ENCODE results near the gene DPPA3. TPM values are rescaled to one million over a fixed set of nuclear protein-coding genes. Genes with fewer than 3 reads are reported as not detected.

DPPA3 gene
- total RNA-seq, 1 experiment from 2014 or later: not detected

DNA sequence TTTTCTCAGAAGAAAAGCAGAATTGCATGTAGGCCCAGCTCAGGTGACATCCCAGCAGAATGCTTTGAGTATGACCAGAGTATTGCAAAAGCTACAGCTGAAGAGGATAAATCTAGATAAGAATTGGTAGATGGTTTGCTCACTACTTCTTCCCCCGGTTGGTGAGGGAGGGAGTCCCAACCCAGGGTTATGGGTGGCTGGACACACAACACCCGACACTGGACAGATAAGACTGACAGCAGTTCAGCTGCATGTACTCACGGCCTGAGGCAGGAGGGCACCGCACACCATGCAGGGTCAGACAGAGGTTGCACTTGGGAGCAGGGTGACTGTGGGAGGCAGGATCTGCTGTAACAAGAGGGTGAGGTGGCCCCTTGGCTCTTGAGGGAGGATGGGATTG is 37.6 kb downstream of the DPPA3 start:
- no peak overlapping the region for H3K4me3 ChIP-seq (ENCODE audit: low read depth in 2 of 2, low read length in 2 of 2)
- ATAC-seq: no peak
- no peaks in the 10 kb centered on the region for H3K27me3 ChIP-seq (ENCODE audit: control insufficient read depth, insufficient read depth, low read length)
- in situ Hi-C loops (cut with HindIII; ENCODE audit: low pct_unique_long_range_greater_than_20kb, low sequenced_read_pairs): no loop called here
- no TSS peak for BruUV-seq (replicated peaks)
- TF ChIP-seq REST (IDR thresholded peaks at IDR 0.05; ENCODE audit: insufficient read depth in 1 of 2, low read depth in 2 of 2, low read length in 1 of 2): no peak
- TF ChIP-seq, protein P1, sequence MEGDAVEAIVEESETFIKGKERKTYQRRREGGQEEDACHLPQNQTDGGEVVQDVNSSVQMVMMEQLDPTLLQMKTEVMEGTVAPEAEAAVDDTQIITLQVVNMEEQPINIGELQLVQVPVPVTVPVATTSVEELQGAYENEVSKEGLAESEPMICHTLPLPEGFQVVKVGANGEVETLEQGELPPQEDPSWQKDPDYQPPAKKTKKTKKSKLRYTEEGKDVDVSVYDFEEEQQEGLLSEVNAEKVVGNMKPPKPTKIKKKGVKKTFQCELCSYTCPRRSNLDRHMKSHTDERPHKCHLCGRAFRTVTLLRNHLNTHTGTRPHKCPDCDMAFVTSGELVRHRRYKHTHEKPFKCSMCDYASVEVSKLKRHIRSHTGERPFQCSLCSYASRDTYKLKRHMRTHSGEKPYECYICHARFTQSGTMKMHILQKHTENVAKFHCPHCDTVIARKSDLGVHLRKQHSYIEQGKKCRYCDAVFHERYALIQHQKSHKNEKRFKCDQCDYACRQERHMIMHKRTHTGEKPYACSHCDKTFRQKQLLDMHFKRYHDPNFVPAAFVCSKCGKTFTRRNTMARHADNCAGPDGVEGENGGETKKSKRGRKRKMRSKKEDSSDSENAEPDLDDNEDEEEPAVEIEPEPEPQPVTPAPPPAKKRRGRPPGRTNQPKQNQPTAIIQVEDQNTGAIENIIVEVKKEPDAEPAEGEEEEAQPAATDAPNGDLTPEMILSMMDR (IDR thresholded peaks at IDR 0.05): no peak
- DNase-seq (ENCODE audit: low read depth, low spot score): no peak
- intact Hi-C loops (cut with micrococcal nuclease; ENCODE audit: unreplicated experiment): no loop called here
- ChIA-PET POLR2A (no interaction called here), CTCF (no interaction called here)
- H3K27ac ChIP-seq (ENCODE audit: low read length): no peak overlapping the region
- no peaks in the 10 kb centered on the region for H3K9me3 ChIP-seq (ENCODE audit: control insufficient read depth, insufficient read depth, low read depth, low read length)
- H3K36me3 ChIP-seq (ENCODE audit: control insufficient read depth, insufficient read depth, low read length): no peaks in the 10 kb centered on the region
- no peaks in the 10 kb centered on the region for H3K4me1 ChIP-seq (ENCODE audit: control insufficient read depth, insufficient read depth, low read length)

DNA sequence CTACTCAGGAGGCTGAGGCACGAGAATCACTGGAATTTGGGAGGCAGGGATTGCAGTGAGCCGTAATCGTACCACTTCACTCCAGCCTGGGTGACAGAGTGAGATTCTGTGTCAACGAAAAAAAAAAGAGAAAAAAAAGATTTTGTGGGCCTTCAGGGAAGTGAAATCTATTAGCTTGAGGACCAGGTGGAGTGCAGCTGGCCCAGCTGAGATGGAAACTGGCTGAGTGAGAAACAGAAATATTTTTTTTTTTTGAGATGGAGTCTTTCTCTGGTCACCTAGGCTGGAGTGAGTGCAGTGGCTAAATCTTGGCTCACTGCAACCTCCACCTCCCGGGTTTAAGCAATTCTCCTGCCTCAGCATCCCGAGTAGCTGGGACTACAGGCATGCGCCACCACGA is 38.2 kb downstream of the DPPA3 start:
- no peak for ATAC-seq
- in situ Hi-C loops (cut with HindIII; ENCODE audit: low pct_unique_long_range_greater_than_20kb, low sequenced_read_pairs): no loop called here
- no peak for DNase-seq (ENCODE audit: low read depth, low spot score)
- H3K27ac ChIP-seq (ENCODE audit: low read length): no peak overlapping the region
- no peaks in the 10 kb centered on the region for H3K27me3 ChIP-seq (ENCODE audit: control insufficient read depth, insufficient read depth, low read length)
- no peak overlapping the region for H3K4me3 ChIP-seq (ENCODE audit: low read depth in 2 of 2, low read length in 2 of 2)
- ChIA-PET POLR2A (no interaction called here), CTCF (no interaction called here)
- H3K4me1 ChIP-seq (ENCODE audit: control insufficient read depth, insufficient read depth, low read length): no peaks in the 10 kb centered on the region
- H3K9me3 ChIP-seq (ENCODE audit: control insufficient read depth, insufficient read depth, low read depth, low read length): no peaks in the 10 kb centered on the region
- H3K36me3 ChIP-seq (ENCODE audit: control insufficient read depth, insufficient read depth, low read length): no peaks in the 10 kb centered on the region
- intact Hi-C loops (cut with micrococcal nuclease; ENCODE audit: unreplicated experiment): no loop called here
- TF ChIP-seq TCF7L2 (IDR thresholded peaks at IDR 0.05; ENCODE audit: low read depth, low read length) (no peak), REST (IDR thresholded peaks at IDR 0.05; ENCODE audit: insufficient read depth in 1 of 2, low read depth in 2 of 2, low read length in 1 of 2) (no peak), SIN3A (IDR thresholded peaks at IDR 0.05; ENCODE audit: borderline replicate concordance, insufficient read depth, low read depth, low read length) (no peak), POLR2AphosphoS5 (IDR thresholded peaks at IDR 0.05; ENCODE audit: low read depth, low read length) (no peak)
- TF ChIP-seq, protein P1 (IDR thresholded peaks at IDR 0.05): no peak
- no TSS peak for BruUV-seq (replicated peaks)

Data from Panc1 (cell line).